ENCODE measurements around the gene PRKCB.

DNA sequence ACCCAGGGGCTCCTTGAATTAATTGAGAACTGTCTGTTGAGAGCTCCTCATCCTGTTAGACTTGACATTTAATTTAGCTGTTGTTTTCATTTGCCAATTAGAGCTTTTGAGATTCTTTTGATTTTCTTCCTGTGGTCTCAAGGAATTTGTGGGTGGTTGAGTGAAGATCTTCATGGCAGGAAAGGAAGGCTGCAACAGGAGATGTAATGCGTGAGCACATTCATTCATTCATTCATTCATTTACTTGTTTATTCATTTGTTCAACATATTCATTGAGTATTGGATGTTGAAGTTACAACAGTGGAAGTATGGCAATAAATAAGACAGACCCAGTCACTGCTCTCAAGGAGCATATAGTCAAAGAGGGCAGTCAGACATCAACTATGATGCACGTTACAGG lies 117.7 kb downstream of the PRKCB start:
- TF ChIP-seq POLR2A (IDR thresholded peaks at IDR 0.05) = no peak
- TF ChIP-seq, protein P1, sequence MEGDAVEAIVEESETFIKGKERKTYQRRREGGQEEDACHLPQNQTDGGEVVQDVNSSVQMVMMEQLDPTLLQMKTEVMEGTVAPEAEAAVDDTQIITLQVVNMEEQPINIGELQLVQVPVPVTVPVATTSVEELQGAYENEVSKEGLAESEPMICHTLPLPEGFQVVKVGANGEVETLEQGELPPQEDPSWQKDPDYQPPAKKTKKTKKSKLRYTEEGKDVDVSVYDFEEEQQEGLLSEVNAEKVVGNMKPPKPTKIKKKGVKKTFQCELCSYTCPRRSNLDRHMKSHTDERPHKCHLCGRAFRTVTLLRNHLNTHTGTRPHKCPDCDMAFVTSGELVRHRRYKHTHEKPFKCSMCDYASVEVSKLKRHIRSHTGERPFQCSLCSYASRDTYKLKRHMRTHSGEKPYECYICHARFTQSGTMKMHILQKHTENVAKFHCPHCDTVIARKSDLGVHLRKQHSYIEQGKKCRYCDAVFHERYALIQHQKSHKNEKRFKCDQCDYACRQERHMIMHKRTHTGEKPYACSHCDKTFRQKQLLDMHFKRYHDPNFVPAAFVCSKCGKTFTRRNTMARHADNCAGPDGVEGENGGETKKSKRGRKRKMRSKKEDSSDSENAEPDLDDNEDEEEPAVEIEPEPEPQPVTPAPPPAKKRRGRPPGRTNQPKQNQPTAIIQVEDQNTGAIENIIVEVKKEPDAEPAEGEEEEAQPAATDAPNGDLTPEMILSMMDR (IDR thresholded peaks at IDR 0.05) = no peak
